Measurements from ENCODE around the gene SLC2A13.

- TF ChIP-seq CTCF (IDR thresholded peaks at IDR 0.05) = no peak
- TF ChIP-seq POLR2AphosphoS5 (IDR thresholded peaks at IDR 0.05) = no peak
- TF ChIP-seq POLR2A (IDR thresholded peaks at IDR 0.05) = no peak
Observed at GRCh38 chr12:40022850-40023249, 83.0 kb downstream of the SLC2A13 start.
